ENCODE data around the gene CHRND. TPM values are rescaled to one million over a fixed set of nuclear protein-coding genes. Genes with fewer than 3 reads are reported as not detected.

CHRND gene
- total and polyA plus RNA-seq, 2 experiments from 2014 or later: 0.10 to 0.11 TPM

GRCh38 chr2:232508251-232508650, 17.7 kb upstream of the CHRND start:
- no peak overlapping the region for H3K27ac Mint-ChIP-seq
- no peak overlapping the region for H3K4me3 Mint-ChIP-seq
- Histone ChIP-seq H2AFZ (no peak overlapping the region), H3K4me2 (no peak overlapping the region), H3K9me2 (ENCODE audit: insufficient read depth) (no peaks in the 10 kb centered on the region), H3F3A (replicated peaks; ENCODE audit: low read depth) (no peaks in the 10 kb centered on the region; the same call in 1 of the 2 replicates), H3K4me1 (ENCODE audit: insufficient read depth) (peaks cover 11% of the 10 kb centered on the region; the same call in 1 of the 2 replicates), H3K36me3 (ENCODE audit: insufficient read depth) (no peaks in the 10 kb centered on the region), H3K79me2 (replicated peaks; ENCODE audit: insufficient read depth) (no peaks in the 10 kb centered on the region), H4K20me1 (replicated peaks; ENCODE audit: insufficient read depth) (no peaks in the 10 kb centered on the region), H3K27ac (ENCODE audit: low read depth) (no peak overlapping the region), H3K27me3 (ENCODE audit: insufficient read depth) (peaks cover 34% of the 10 kb centered on the region), H3K4me3 (no peak overlapping the region)
- DNase-seq (ENCODE audit: low spot score): peak; percentile 56
- peaks cover 24% of the 10 kb centered on the region for H3K4me1 Mint-ChIP-seq
- TF ChIP-seq JUNB (IDR thresholded peaks at IDR 0.05; ENCODE audit: unreplicated experiment) (no peak), CTCF (conservative IDR thresholded peaks at IDR 0.05; ENCODE audit: low read depth in 2 of 2) (peak; percentile 54 to 69)
- peak; percentile 31 for ATAC-seq
- peaks cover 45% of the 10 kb centered on the region for H3K27me3 Mint-ChIP-seq (ENCODE audit: insufficient read depth, low read depth, poor library complexity)
- H3K36me3 Mint-ChIP-seq (ENCODE audit: low read depth): no peaks in the 10 kb centered on the region
- no peaks in the 10 kb centered on the region for H3K9me3 Mint-ChIP-seq

GRCh38 chr2:232511336-232511890, 14.5 kb upstream of the CHRND start:
- Histone ChIP-seq H3K27me3 (ENCODE audit: insufficient read depth) (0 out of 2 replicates have a peak, but pooled peaks cover 2% of the 10 kb centered on the region), H3K4me1 (ENCODE audit: insufficient read depth) (no peaks in the 10 kb centered on the region), H3F3A (replicated peaks; ENCODE audit: low read depth) (0 out of 2 replicates have a peak, but pooled peaks cover 2% of the 10 kb centered on the region), H2AFZ (no peak overlapping the region), H3K36me3 (ENCODE audit: insufficient read depth) (no peaks in the 10 kb centered on the region), H3K9me2 (ENCODE audit: insufficient read depth) (no peaks in the 10 kb centered on the region), H3K79me2 (replicated peaks; ENCODE audit: insufficient read depth) (no peaks in the 10 kb centered on the region), H3K4me3 (no peak overlapping the region), H4K20me1 (replicated peaks; ENCODE audit: insufficient read depth) (no peaks in the 10 kb centered on the region), H3K27ac (ENCODE audit: low read depth) (no peak overlapping the region), H3K4me2 (no peak overlapping the region)
- DNase-seq (ENCODE audit: low spot score): no peak
- H3K4me1 Mint-ChIP-seq: peaks cover 10% of the 10 kb centered on the region
- H3K27ac Mint-ChIP-seq: no peak overlapping the region
- H3K9me3 Mint-ChIP-seq: no peaks in the 10 kb centered on the region; the same call in 2 of the 3 replicates
- TF ChIP-seq STAT1 (IDR thresholded peaks at IDR 0.05; ENCODE audit: unreplicated experiment): no peak
- no peak for TF ChIP-seq ZNF114 (CRISPR knock-in tag; IDR thresholded peaks at IDR 0.05)
- H3K4me3 Mint-ChIP-seq: no peak overlapping the region
- ATAC-seq: no peak
- H3K36me3 Mint-ChIP-seq (ENCODE audit: low read depth): no peaks in the 10 kb centered on the region
- peaks cover 16% of the 10 kb centered on the region for H3K27me3 Mint-ChIP-seq (ENCODE audit: insufficient read depth, low read depth, poor library complexity)

GRCh38 chr2:232512602-232513001, 13.4 kb upstream of the CHRND start:
- no peaks in the 10 kb centered on the region; the same call in 2 of the 3 replicates for H3K9me3 Mint-ChIP-seq
- no peak overlapping the region for H3K4me3 ChIP-seq
- no peak overlapping the region for H2AFZ ChIP-seq
- H3K27ac Mint-ChIP-seq: no peak overlapping the region
- no peak for TF ChIP-seq REST (IDR thresholded peaks at IDR 0.05; ENCODE audit: unreplicated experiment)
- no peak for TF ChIP-seq EZH2 (IDR thresholded peaks at IDR 0.05; ENCODE audit: low read depth, unreplicated experiment)
- TF ChIP-seq JUNB (IDR thresholded peaks at IDR 0.05; ENCODE audit: unreplicated experiment): no peak
- no peak overlapping the region for H3K4me3 Mint-ChIP-seq
- no peaks in the 10 kb centered on the region for H3K9me2 ChIP-seq (ENCODE audit: insufficient read depth)
- H3K27me3 Mint-ChIP-seq (ENCODE audit: insufficient read depth, low read depth, poor library complexity): peaks cover 7% of the 10 kb centered on the region
- peaks cover 7% of the 10 kb centered on the region for H3K4me1 Mint-ChIP-seq
- H3K27me3 ChIP-seq (ENCODE audit: insufficient read depth): no peaks in the 10 kb centered on the region
- no peaks in the 10 kb centered on the region for H3K4me1 ChIP-seq (ENCODE audit: insufficient read depth)
- DNase-seq (ENCODE audit: low spot score): no peak
- no peaks in the 10 kb centered on the region for H3K36me3 Mint-ChIP-seq (ENCODE audit: low read depth)
- no peak overlapping the region for H3K4me2 ChIP-seq
- no peak overlapping the region for H3K27ac ChIP-seq (ENCODE audit: low read depth)
- H3K79me2 ChIP-seq (replicated peaks; ENCODE audit: insufficient read depth): no peaks in the 10 kb centered on the region
- H3K36me3 ChIP-seq (ENCODE audit: insufficient read depth): no peaks in the 10 kb centered on the region
- ATAC-seq: peak; percentile 45
- 0 out of 2 replicates have a peak, but pooled peaks cover 2% of the 10 kb centered on the region for H3F3A ChIP-seq (replicated peaks; ENCODE audit: low read depth)
- no peaks in the 10 kb centered on the region for H4K20me1 ChIP-seq (replicated peaks; ENCODE audit: insufficient read depth)

All from GM23338 (cell line).